Ovary (tissue), 10 donors: ENCODE data around the gene IGF1. TPM values are rescaled to one million over a fixed set of nuclear protein-coding genes. Genes with fewer than 3 reads are reported as not detected.

ENCODE experiments used
- DNase-seq, 5 donors: peaks; one replicate each; pipeline ENCODE4 v3.0.0-alpha.2; 2019 to 2020
- H3K27ac ChIP-seq, 2 donors: fragments of 200-600 bp; one replicate each; pipeline versions ENCODE4 v1.5.1 to v1.8.0; 2019 to 2022
- H3K27me3 ChIP-seq: fragments of 200-600 bp; one replicate; pipeline ENCODE4 v1.8.0; 2022
- H3K36me3 ChIP-seq: fragments of 200-600 bp; sonication (generic); one replicate; pipeline ENCODE4 v1.5.1; 2019
- H3K4me1 ChIP-seq: one replicate; pipeline ENCODE4 v1.8.1; 2013; ENCODE audit warnings: mild to moderate bottlenecking, moderate library complexity; ENCODE audit not compliant: insufficient read depth
- H3K4me3 ChIP-seq: fragments of 200-600 bp; sonication (generic); one replicate; pipeline ENCODE4 v1.5.1; 2017
- H3K9me3 ChIP-seq, 2 donors: fragments of 200-600 bp in 1 of 2; sonication (generic) in 1 of 2; one replicate each; pipeline versions ENCODE4 v1.5.1 to v1.8.1; 2013 to 2019; ENCODE audit warnings: mild to moderate bottlenecking in 1 of 2, moderate library complexity in 1 of 2
- CTCF ChIP-seq, 3 donors: fragments of 450-650 bp in 2 of 3; fragments of 200-600 bp in 1 of 3; IDR thresholded peaks; one replicate each; pipeline versions ENCODE4 v1.5.1 to v1.8.0; 2016 to 2022; ENCODE audit warnings: antibody characterized with exemption in 3 of 3, mild to moderate bottlenecking in 1 of 3
- EP300 ChIP-seq: sonication (generic); formaldehyde crosslinking; IDR thresholded peaks from one replicate; pipeline ENCODE4 v1.6.1; 2017; ENCODE audit warnings: antibody characterized with exemption
- POLR2A ChIP-seq: fragments of 450-650 bp; IDR thresholded peaks from one replicate; pipeline ENCODE4 v1.6.1; 2017; ENCODE audit warnings: antibody characterized with exemption, mild to moderate bottlenecking, moderate library complexity
- WGBS, 3 donors: extraction: QIAGEN DNeasy Blood & Tissue Kit in 1 of 3; methylation state at CpG; one replicate each; pipeline versions ENCODE4 v1.1.5 to v1.1.7; 2013 to 2017; 5-methylcytosine and 5-hydroxymethylcytosine counted together
- intact Hi-C, 4 donors: fragments of 100-400 bp; cut with DNase I; formaldehyde crosslinking; loops; one replicate each; pipeline versions ENCODE4 v1.11.0 to v1.15.1; 2022 to 2023
- long read RNA-seq, 3 donors: library from polyadenylated mRNA in 2 of 3; unstranded in 2 of 3; transcript quantifications; one replicate each; pipeline ENCODE4 v2.0.0 and lab custom pipeline, GENCODE V29; 2021 to 2026
- polyA plus RNA-seq, 2 donors: library from polyadenylated mRNA; stranded (reverse); fragments of 200-250 nt in 1 of 2; fragments of 350-450 nt in 1 of 2; fragmentation: Illumina TruSeq in 1 of 2; extraction: RNeasy Lipid Tissue Mini Kit (QIAGEN cat#74804) in 1 of 2; gene quantifications; one replicate each; pipeline ENCODE4 v1.2.3, GENCODE V29; 2013 to 2014
- total RNA-seq, 7 donors: library from RNA; depleted of rRNA in 2 of 7; stranded (reverse); fragments of >200 nt in 2 of 7; fragmentation: NEBNext Ultra II Directional in 3 of 7; extraction: Animal tissue kit (Norgen Biotek cat#: 25700) in 3 of 7; gene quantifications; one replicate each; pipeline versions ENCODE4 v1.1.0 to v1.2.4, GENCODE V29; 2016 to 2023
- donor health status: DM: no; HTN: no; CAD: no; lungs with moderate emphysema.
- donor health status: DM: no; HTN: no; CAD: no.
- donor health status: Bipolar disorder and iron deficiency.
- donor health status: DM: yes; HTN: yes; CAD: no.
- donor health status: DM: no; HTN: no; CAD: no.
- donor health status: DM: yes; HTN: yes; CAD: no.

Gene IGF1
- total RNA-seq, result 10 to 100 TPM in 2 of 7 donors, 1 to 10 TPM in 5; 1.4 to 44.4 (median 9.3) TPM
- polyA plus RNA-seq, result 10 to 100 TPM in 1 of 2 donors, 1 to 10 TPM in 1; 6.8 to 21.7 TPM
- long read RNA-seq, donor 1, partial matches to known transcripts, result 2 of 2 reads
- long read RNA-seq, donor 1, other reads (novel, unspliced or antisense), result 0 of 2 reads
- long read RNA-seq, donor 2, full-length matches to known transcripts, result 1 of 1 reads
- long read RNA-seq, donor 2, partial matches to known transcripts, result 0 of 1 reads
- long read RNA-seq, donor 2, other reads (novel, unspliced or antisense), result 0 of 1 reads
- long read RNA-seq, donor 3, full-length matches to known transcripts, result 28 of 31 reads
- long read RNA-seq, donor 3, partial matches to known transcripts, result 0 of 31 reads
- long read RNA-seq, donor 3, other reads (novel, unspliced or antisense), result 3 of 31 reads

- intact Hi-C loops, result loop anchor here in 3 of 4 donors (5.0 to 10.0 kb wide), 3 partner anchors 287 to 546 kb away; no protein-coding TSS in a partner anchor
- no peaks in the 10 kb centered on the region for H3K9me3 ChIP-seq
- TF ChIP-seq CTCF (IDR thresholded peaks at IDR 0.05) (no peak), EP300 (no peak), POLR2A (no peak)
- WGBS, 3 donors, result 1 to 5% (median 2%) methylated on average over 2 of the region's 2 CpGs
- H3K4me1 ChIP-seq, result peaks cover 4% of the 10 kb centered on the region
- DNase-seq, result peak in 1 of 5 donors; percentile 23
- H3K27ac ChIP-seq, result no peak within 1 kb of the TSS
- H3K27me3 ChIP-seq, result no peaks in the 10 kb centered on the region
- H3K36me3 ChIP-seq, result no peaks in the 10 kb centered on the region
- peak within 1 kb of the TSS; percentile 37 for H3K4me3 ChIP-seq
These were observed at the start of gene IGF1 for GRCh38 chr12:102480406-102480805. Gene IGF1 (minus strand): TSS chr12:102480563. CDS start chr12:102480381, 182 bp downstream.

- no peak for TF ChIP-seq CTCF (IDR thresholded peaks at IDR 0.05)
- TF ChIP-seq POLR2A, result no peak
- TF ChIP-seq EP300, result no peak
- DNase-seq, result no peak
- Histone ChIP-seq H3K27me3 (no peaks in the 10 kb centered on the region), H3K36me3 (no peaks in the 10 kb centered on the region), H3K4me3 (no peak overlapping the region), H3K9me3 (no peaks in the 10 kb centered on the region), H3K4me1 (no peaks in the 10 kb centered on the region), H3K27ac (no peak overlapping the region)
- intact Hi-C loops, result no loop called here
These were observed 47.7 kb upstream of the IGF1 start for GRCh38 chr12:102528111-102528510.

GRCh38 chr12:102527171-102527720, 46.9 kb upstream of the IGF1 start:
- no peaks in the 10 kb centered on the region for H3K27me3 ChIP-seq
- H3K4me1 ChIP-seq, result no peaks in the 10 kb centered on the region
- TF ChIP-seq EP300 (no peak), POLR2A (no peak), CTCF (IDR thresholded peaks at IDR 0.05) (no peak)
- DNase-seq, result no peak
- intact Hi-C loops, result no loop called here
- no peaks in the 10 kb centered on the region for H3K36me3 ChIP-seq
- H3K27ac ChIP-seq, result no peak overlapping the region
- H3K4me3 ChIP-seq, result no peak overlapping the region
- H3K9me3 ChIP-seq, result no peaks in the 10 kb centered on the region
- WGBS, 3 donors, result 53 to 62% (median 57%) methylated on average over 8 of the region's 8 CpGs

GRCh38 chr12:102526656-102527055, 46.3 kb upstream of the IGF1 start:
- H3K4me1 ChIP-seq, result no peaks in the 10 kb centered on the region
- H3K27ac ChIP-seq, result no peak overlapping the region
- no peaks in the 10 kb centered on the region for H3K36me3 ChIP-seq
- intact Hi-C loops, result no loop called here
- DNase-seq, result no peak
- H3K9me3 ChIP-seq, result no peaks in the 10 kb centered on the region
- no peak overlapping the region for H3K4me3 ChIP-seq
- H3K27me3 ChIP-seq, result no peaks in the 10 kb centered on the region
- TF ChIP-seq POLR2A, result no peak
- no peak for TF ChIP-seq CTCF (IDR thresholded peaks at IDR 0.05)
- TF ChIP-seq EP300, result no peak
- WGBS, 3 donors, result 56 to 84% (median 70%) methylated on average over 1 of the region's 1 CpG
